GM18520 (cell line): ENCODE results near the gene OSBPL7.

Experiments
- ATAC-seq: cut with Tn5 transposase; IDR thresholded peaks from one replicate; pipeline ENCODE4 v1.9.1; 2021; ENCODE audit not compliant: unreplicated experiment

OSBPL7 gene

GRCh38 chr17:47830396-47831002 is 8.9 kb upstream of the OSBPL7 start:
- ATAC-seq: no peak

GRCh38 chr17:47829870-47830269 is 8.3 kb upstream of the OSBPL7 start:
- ATAC-seq: no peak

GRCh38 chr17:47823519-47823918 is 1.9 kb upstream of the OSBPL7 start:
- no peak for ATAC-seq

- ATAC-seq: no peak
Observed at GRCh38 chr17:47822785-47823184, 1.2 kb upstream of the OSBPL7 start.

GRCh38 chr17:47821031-47821423 is 567 bp downstream of the OSBPL7 start:
- ATAC-seq: no peak

- no peak for ATAC-seq
Observed at GRCh38 chr17:47820033-47820789, 1.4 kb downstream of the OSBPL7 start.

GRCh38 chr17:47819475-47819874 is 2.1 kb downstream of the OSBPL7 start:
- no peak for ATAC-seq

- no peak for ATAC-seq
Observed at GRCh38 chr17:47818002-47818695, 3.4 kb downstream of the OSBPL7 start.

GRCh38 chr17:47816947-47817346 is 4.6 kb downstream of the OSBPL7 start:
- no peak for ATAC-seq

GRCh38 chr17:47816111-47816735 is 5.4 kb downstream of the OSBPL7 start:
- no peak for ATAC-seq

GRCh38 chr17:47815106-47815918 is 6.3 kb downstream of the OSBPL7 start:
- no peak for ATAC-seq

GRCh38 chr17:47813512-47814031 is 8.0 kb downstream of the OSBPL7 start:
- no peak for ATAC-seq

GRCh38 chr17:47813077-47813476 is 8.5 kb downstream of the OSBPL7 start:
- no peak for ATAC-seq

- no peak for ATAC-seq
Observed at GRCh38 chr17:47812146-47812920, 9.3 kb downstream of the OSBPL7 start.

- ATAC-seq: no peak
Observed at GRCh38 chr17:47811709-47812108, 9.9 kb downstream of the OSBPL7 start.

- ATAC-seq: no peak
Observed at GRCh38 chr17:47810901-47811635, 10.5 kb downstream of the OSBPL7 start.

GRCh38 chr17:47810200-47810821 is 11.3 kb downstream of the OSBPL7 start:
- peak; percentile 76 for ATAC-seq

- ATAC-seq: no peak
Observed at GRCh38 chr17:47808830-47809480, 12.6 kb downstream of the OSBPL7 start.
